ENCODE measurements around the gene LHX3. TPM values are rescaled to one million over a fixed set of nuclear protein-coding genes. Genes with fewer than 3 reads are reported as not detected.

The LHX3 gene
- total and polyA plus RNA-seq, 2 donors (not counting 1 experiment from before 2014, with no cell fraction given) = not detected

DNA sequence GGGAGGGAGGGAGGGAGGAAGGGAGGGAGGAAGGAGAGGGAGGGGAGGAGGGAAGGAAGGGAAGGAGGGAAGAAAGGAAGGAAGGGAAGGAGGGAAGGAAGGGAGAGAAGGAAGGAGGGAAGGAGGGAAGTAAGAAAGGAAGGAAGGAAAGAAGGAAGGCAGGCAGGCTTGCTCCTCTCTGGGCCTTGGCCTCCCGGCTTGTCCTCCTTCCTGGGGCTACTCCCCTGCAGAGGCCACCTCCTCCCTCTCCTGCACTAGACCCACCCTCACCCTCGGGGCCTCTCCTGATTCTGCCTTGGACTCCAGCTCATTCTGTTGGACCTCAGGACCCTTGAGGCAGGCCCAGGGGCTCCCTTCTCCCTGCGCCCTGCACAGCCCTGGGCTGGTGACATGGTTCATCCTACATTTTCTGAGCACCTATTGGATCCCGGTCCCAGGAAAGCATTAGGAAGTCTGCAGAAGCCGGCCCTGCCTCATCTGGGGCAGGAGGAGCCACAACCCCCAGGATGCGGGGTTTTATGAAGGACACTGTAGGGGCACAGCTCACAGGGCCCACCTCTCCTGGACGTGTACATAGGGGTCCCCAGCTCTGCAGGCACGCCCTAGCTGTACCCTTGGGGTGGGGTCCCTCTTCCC is 23.0 kb downstream of the LHX3 start:
- Histone ChIP-seq H3K9me3 (ENCODE audit: control insufficient read depth, insufficient read depth, low read depth, low read length) (no peaks in the 10 kb centered on the region), H3K27me3 (ENCODE audit: control insufficient read depth, insufficient read depth, low read length) (peaks cover 7% of the 10 kb centered on the region), H3K4me1 (ENCODE audit: control insufficient read depth, extremely low read depth, insufficient read depth, low read length) (no peaks in the 10 kb centered on the region), H3K9ac (ENCODE audit: insufficient read depth, low read length) (no peak overlapping the region), H2AFZ (ENCODE audit: low read length) (no peak overlapping the region), H3K4me2 (ENCODE audit: extremely low read depth, insufficient read depth, low read length) (no peak overlapping the region), H3K79me2 (ENCODE audit: control insufficient read depth, insufficient read depth, low read length) (no peaks in the 10 kb centered on the region), H3K36me3 (ENCODE audit: control insufficient read depth, insufficient read depth, low read length) (no peaks in the 10 kb centered on the region), H3K4me3 (replicated peaks in 1 of 4; ENCODE audit: control extremely low read depth in 1 of 4, insufficient read depth in 1 of 4, low read depth in 3 of 4, low read length in 4 of 4) (no peak overlapping the region), H4K20me1 (ENCODE audit: control insufficient read depth, extremely low read depth, insufficient read depth, low read length) (no peaks in the 10 kb centered on the region), H3K27ac (ENCODE audit: insufficient read depth, low read length) (no peak overlapping the region)
- no peak for TF ChIP-seq EZH2 (IDR thresholded peaks at IDR 0.05; ENCODE audit: low read length, missing control alignments)
- TF ChIP-seq, protein P1, sequence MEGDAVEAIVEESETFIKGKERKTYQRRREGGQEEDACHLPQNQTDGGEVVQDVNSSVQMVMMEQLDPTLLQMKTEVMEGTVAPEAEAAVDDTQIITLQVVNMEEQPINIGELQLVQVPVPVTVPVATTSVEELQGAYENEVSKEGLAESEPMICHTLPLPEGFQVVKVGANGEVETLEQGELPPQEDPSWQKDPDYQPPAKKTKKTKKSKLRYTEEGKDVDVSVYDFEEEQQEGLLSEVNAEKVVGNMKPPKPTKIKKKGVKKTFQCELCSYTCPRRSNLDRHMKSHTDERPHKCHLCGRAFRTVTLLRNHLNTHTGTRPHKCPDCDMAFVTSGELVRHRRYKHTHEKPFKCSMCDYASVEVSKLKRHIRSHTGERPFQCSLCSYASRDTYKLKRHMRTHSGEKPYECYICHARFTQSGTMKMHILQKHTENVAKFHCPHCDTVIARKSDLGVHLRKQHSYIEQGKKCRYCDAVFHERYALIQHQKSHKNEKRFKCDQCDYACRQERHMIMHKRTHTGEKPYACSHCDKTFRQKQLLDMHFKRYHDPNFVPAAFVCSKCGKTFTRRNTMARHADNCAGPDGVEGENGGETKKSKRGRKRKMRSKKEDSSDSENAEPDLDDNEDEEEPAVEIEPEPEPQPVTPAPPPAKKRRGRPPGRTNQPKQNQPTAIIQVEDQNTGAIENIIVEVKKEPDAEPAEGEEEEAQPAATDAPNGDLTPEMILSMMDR (conservative IDR thresholded peaks at IDR 0.05 in 1 of 2, IDR thresholded peaks at IDR 0.05 in 1 of 2; ENCODE audit: low read depth in 1 of 2, low read length in 2 of 2) = no peak
- no peak for DNase-seq (ENCODE audit: low read depth in 2 of 2)

DNA sequence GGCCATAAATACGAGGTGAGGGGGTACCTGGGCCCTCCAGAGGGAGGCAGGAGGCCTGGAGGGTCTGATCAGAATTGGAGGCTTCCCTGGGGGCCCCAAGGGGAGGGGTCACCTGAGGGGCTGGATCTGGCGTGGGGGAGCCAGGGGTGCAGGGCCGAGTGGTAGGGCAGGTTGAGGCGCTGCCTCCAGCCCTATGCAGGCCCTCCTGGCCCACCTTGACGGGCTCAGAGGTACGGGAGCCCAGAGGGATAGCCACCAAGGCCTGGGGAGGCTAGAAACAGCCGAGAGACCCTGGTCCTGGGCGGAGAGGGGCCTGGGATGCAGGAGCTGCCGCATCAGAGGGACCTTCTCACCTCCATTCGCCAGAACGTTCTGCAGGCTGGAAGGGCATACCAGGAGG is 24.3 kb downstream of the LHX3 start:
- Histone ChIP-seq H3K9me3 (ENCODE audit: control insufficient read depth, insufficient read depth, low read depth, low read length) (no peaks in the 10 kb centered on the region), H3K4me2 (ENCODE audit: extremely low read depth, insufficient read depth, low read length) (no peak overlapping the region), H3K27me3 (ENCODE audit: control insufficient read depth, insufficient read depth, low read length) (peaks cover 4% of the 10 kb centered on the region), H3K4me1 (ENCODE audit: control insufficient read depth, extremely low read depth, insufficient read depth, low read length) (no peaks in the 10 kb centered on the region), H4K20me1 (ENCODE audit: control insufficient read depth, extremely low read depth, insufficient read depth, low read length) (no peaks in the 10 kb centered on the region), H3K79me2 (ENCODE audit: control insufficient read depth, insufficient read depth, low read length) (no peaks in the 10 kb centered on the region), H3K36me3 (ENCODE audit: control insufficient read depth, insufficient read depth, low read length) (no peaks in the 10 kb centered on the region), H2AFZ (ENCODE audit: low read length) (no peak overlapping the region), H3K4me3 (replicated peaks in 1 of 4; ENCODE audit: control extremely low read depth in 1 of 4, insufficient read depth in 1 of 4, low read depth in 3 of 4, low read length in 4 of 4) (no peak overlapping the region), H3K27ac (ENCODE audit: insufficient read depth, low read length) (no peak overlapping the region), H3K9ac (ENCODE audit: insufficient read depth, low read length) (no peak overlapping the region)
- DNase-seq (ENCODE audit: low read depth in 2 of 2) = no peak
- TF ChIP-seq EZH2 (IDR thresholded peaks at IDR 0.05; ENCODE audit: low read length, missing control alignments) = no peak
- TF ChIP-seq, protein P1 (conservative IDR thresholded peaks at IDR 0.05 in 1 of 2, IDR thresholded peaks at IDR 0.05 in 1 of 2; ENCODE audit: low read depth in 1 of 2, low read length in 2 of 2) = no peak

DNA sequence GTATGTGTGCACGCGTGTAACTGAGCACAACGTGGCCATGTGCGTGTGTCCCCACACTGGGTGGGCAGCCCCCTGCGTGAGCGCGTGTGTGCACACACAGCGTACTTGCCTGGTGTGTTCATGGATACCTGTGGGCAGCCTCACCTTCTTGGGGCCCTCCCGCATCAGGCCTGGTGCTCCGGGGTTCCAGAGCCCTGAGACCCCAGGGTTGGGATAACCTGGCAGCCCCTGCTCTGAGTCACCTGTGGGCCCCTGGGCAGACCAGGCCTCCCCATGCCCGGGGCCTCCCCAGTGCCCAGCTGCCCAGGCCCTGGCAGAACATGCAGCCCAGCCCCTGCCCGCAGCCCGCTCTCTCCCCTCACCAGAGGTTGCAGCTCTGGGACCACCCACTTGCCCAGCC is 25.2 kb downstream of the LHX3 start:
- Histone ChIP-seq H3K4me2 (ENCODE audit: extremely low read depth, insufficient read depth, low read length) (no peak overlapping the region), H3K36me3 (ENCODE audit: control insufficient read depth, insufficient read depth, low read length) (no peaks in the 10 kb centered on the region), H2AFZ (ENCODE audit: low read length) (no peak overlapping the region), H3K27me3 (ENCODE audit: control insufficient read depth, insufficient read depth, low read length) (peaks cover 4% of the 10 kb centered on the region), H3K4me1 (ENCODE audit: control insufficient read depth, extremely low read depth, insufficient read depth, low read length) (no peaks in the 10 kb centered on the region), H3K9me3 (ENCODE audit: control insufficient read depth, insufficient read depth, low read depth, low read length) (no peaks in the 10 kb centered on the region), H3K9ac (ENCODE audit: insufficient read depth, low read length) (no peak overlapping the region), H4K20me1 (ENCODE audit: control insufficient read depth, extremely low read depth, insufficient read depth, low read length) (no peaks in the 10 kb centered on the region), H3K4me3 (replicated peaks in 1 of 4; ENCODE audit: control extremely low read depth in 1 of 4, insufficient read depth in 1 of 4, low read depth in 3 of 4, low read length in 4 of 4) (no peak overlapping the region), H3K79me2 (ENCODE audit: control insufficient read depth, insufficient read depth, low read length) (no peaks in the 10 kb centered on the region), H3K27ac (ENCODE audit: insufficient read depth, low read length) (no peak overlapping the region)
- TF ChIP-seq EZH2 (IDR thresholded peaks at IDR 0.05; ENCODE audit: low read length, missing control alignments) = no peak
- TF ChIP-seq, protein P1 (conservative IDR thresholded peaks at IDR 0.05 in 1 of 2, IDR thresholded peaks at IDR 0.05 in 1 of 2; ENCODE audit: low read depth in 1 of 2, low read length in 2 of 2) = no peak
- DNase-seq (ENCODE audit: low read depth in 2 of 2) = no peak
